Measurements from ENCODE around the gene SEC14L6.
"Not testable (repeated sequence)": the region's sequence is repeated elsewhere in the genome, so short reads cannot be mapped to it uniquely, and the experiment has no call there.

Gene SEC14L6

GRCh38 chr22:30566125-30566524 is 19.6 kb upstream of the SEC14L6 start:
- no peak for DNase-seq (ENCODE audit: low spot score)

GRCh38 chr22:30565341-30565740 is 18.8 kb upstream of the SEC14L6 start:
- no peak for DNase-seq (ENCODE audit: low spot score)

DNA sequence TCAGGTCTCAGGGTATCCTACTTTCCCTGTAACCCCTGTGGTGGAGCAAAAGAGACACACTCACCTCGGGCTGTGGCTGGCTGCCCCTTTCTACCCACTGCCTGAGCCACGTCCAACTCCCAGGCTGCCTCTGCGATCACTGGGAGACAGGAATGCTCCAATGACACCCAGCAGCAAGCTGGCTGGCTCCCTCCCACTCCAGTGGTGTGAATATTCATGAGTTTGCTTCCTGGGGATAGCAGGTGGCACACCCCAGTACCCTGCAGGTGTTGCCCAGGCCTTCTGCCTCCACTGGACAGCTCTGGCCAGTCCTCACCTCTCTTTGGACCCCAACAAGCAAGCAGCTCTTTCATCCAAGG is 18.2 kb upstream of the SEC14L6 start:
- no peak for DNase-seq (ENCODE audit: low spot score)

DNA sequence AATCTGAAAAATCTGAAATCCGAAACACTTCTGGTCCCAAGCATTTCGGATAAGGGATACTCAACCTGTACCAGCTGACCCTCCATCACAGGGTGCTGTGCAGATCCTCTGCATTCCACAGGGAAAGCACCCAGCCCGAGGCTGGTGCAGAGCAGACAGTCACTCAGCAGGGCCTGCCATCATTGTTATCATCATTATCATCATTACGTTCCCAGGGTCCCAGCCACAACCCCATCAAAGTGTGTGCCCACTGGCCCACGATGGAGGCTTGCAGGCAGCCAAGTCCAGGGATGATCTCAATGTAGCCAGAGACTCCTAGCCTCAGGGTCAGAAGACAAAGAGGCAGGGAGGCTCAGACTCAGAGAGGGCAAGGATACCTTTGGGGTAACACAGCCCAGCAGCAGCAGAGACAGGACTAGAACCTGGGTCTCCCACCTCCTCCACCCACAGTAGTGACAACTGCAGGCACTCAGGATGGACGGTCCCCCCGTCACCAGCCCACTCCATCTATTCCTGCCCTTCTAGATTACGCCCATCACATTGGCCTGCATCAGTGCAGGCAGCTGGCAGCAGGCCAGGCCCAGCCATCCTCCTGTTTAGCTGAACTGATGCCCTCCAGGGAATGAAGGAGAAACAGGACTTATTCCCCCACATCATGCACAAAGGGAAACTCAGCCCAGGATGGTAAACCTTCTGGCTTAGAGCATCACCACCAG is 17.7 kb upstream of the SEC14L6 start:
- DNase-seq (ENCODE audit: low spot score) = no peak

DNA sequence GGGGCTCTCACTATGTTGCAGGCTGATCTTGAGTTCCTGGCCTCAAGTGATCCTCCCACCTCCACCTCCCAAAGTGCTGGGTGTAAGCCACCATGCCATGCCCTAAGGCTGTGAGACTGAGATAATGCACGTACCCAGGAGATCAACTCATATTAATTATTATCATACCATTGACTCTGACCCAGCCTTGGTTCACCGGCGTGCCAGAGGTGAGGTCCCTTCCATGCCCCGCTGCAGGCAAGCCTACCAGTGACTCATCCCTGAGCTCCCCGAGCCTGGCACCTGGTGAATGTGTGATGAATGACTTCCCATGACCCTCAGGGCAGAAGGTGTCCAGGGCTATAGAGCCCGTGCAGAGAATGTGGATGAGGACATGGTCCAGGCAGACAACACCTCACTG is 15.8 kb upstream of the SEC14L6 start:
- no peak for DNase-seq (ENCODE audit: low spot score)

- no peak for DNase-seq (ENCODE audit: low spot score)
These were observed 15.1 kb upstream of the SEC14L6 start for GRCh38 chr22:30561402-30562189.

DNA sequence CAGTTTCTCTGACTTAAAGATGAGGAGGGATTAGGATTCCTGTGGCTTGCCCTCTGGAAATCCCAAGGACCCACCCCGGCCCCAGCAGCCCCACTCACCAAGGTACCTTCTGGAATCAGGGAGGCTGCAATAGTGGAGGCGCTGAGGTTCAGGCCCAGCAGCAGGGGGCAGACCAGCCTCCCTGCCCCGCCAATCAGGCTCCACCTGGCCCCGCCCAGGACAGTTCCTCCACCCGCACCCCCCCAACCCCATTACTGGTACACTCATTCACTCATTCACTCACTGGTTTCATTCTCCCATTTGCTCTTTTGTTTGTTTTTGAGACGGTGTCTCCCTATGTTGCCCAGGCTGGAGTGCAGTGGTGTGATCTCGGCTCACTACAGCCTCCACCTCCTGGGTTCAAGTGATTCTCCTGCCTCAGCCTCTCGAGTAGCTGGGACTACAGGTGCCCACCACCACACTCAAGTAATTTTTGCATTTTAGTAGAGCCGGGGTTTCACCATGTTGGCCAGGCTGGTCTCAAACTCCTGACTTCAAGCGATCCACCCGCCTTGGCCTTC is 14.2 kb upstream of the SEC14L6 start:
- DNase-seq (ENCODE audit: low spot score) = not testable (repeated sequence)

DNA sequence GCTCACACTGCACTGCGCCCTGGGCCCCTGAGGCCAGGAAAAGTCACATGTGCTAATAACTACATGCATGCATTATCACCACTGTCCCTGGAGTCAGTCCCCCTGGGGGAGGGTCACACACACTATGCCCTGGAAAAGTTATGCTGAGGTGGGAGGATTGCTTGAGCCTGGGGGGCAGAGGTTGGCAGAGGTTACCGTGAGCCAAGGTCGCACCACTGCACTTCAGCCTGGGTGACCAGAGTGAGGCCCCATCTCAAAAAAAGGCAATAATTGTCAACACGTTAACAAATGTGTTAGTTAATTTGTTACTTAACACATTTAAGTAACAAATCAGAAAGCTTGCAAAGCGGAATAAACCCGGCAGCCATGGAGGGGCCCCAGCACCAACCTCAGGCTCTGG is 13.3 kb upstream of the SEC14L6 start:
- no peak for DNase-seq (ENCODE audit: low spot score)

DNA sequence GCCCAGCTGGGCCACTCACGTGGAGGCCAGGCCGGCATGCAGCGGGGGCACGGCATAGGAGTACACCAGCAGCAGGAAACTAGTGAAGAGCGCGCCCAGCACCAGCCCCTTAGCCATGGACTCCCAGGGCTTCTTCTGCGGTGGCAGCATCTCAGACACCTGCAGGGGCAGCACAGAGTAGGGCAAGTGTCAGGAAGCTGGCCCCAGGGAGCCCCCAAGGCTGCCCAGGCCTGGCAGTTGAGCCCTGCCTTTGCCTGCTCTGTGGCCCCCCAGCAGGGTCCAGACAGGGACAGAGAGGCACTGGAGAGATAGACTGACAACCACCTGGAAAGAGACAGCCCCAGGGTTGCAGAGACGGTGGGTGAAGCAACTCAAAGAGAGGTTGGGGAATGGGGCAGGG is 10.7 kb upstream of the SEC14L6 start:
- DNase-seq (ENCODE audit: low spot score) = no peak

GRCh38 chr22:30556388-30556787 is 9.8 kb upstream of the SEC14L6 start:
- DNase-seq (ENCODE audit: low spot score) = no peak

- no peak for DNase-seq (ENCODE audit: low spot score)
These were observed 9.0 kb upstream of the SEC14L6 start for GRCh38 chr22:30555282-30556210.

DNA sequence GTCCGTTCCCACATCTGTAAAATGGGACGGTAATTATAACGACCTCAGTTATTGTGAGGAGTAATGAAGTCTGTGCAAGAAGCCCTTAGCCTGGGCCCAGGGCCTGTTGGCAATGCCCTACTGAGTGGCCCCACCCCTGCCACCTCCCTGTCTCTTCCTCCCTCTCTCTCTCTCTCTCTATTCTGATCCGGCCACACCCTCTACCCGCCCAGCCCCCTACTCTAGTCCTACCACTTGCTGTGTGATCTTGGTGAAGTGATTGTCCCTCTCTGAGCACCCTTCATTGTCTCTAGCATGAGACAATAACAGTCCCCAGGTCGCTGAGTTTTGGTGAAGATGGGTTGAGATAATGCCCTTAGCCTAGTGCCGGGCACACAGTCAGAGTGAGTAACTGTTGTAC is 7.4 kb upstream of the SEC14L6 start:
- DNase-seq (ENCODE audit: low spot score) = no peak

GRCh38 chr22:30552719-30553118 is 6.2 kb upstream of the SEC14L6 start:
- no peak for DNase-seq (ENCODE audit: low spot score)

DNA sequence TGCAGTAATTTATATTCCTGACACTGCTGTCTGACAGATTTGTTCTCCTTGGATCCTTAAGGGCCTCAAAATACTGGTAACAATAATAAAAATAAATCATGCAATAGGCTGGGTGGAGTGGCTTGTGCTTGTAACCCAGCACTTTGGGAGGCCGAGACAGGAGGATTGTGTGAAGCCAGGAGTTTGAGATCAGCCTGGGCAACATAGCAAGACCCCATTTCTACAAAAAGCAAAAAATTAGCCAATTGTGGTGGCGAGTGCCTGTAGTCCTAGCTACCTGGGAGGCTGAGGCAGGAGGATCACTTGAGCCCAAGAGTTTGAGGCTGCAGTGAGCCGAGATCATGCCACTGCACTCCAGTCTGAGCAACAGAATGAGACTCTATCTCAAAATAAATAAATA is 5.3 kb upstream of the SEC14L6 start:
- not testable (repeated sequence) for DNase-seq (ENCODE audit: low spot score)

DNA sequence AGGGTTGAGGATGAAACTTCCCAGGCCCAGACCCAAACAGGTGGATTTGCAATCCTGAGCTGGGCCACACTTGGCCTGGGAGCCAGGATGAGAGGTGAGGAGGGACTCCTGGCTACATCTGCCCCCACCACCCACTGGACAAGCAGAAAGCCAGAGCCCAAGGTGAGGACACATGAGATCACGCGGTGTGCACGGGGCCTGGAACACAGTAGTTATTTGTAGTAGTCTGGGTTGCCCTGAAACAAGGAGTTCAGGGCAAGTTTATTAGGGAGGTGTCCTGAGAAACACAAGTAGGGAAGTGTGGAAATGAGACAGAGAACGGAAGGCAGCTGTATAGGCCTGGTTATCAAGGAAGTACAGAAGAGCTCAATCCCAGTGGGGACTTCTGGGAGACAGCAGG is 647 bp upstream of the SEC14L6 start:
- no peak for DNase-seq (ENCODE audit: low spot score)

DNA sequence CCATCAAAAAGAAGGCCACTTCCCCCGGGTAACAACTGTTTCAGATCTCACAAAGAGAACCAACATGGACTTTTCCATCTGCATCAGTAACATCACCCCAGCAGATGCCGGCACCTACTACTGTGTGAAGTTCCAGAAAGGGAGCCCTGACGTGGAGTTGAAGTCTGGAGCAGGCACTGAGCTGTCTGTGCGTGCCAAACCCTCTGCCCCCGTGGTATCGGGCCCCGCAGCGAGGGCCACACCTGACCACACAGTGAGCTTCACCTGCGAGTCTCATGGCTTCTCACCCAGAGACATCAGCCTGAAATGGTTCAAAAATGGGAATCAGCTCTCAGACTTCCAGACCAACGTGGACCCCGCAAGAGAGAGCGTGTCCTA is 3.7 kb downstream of the SEC14L6 start:
- DNase-seq (ENCODE audit: low spot score) = no peak

- DNase-seq (ENCODE audit: low spot score) = no peak
These were observed 4.4 kb downstream of the SEC14L6 start for GRCh38 chr22:30541961-30542810.

DNA sequence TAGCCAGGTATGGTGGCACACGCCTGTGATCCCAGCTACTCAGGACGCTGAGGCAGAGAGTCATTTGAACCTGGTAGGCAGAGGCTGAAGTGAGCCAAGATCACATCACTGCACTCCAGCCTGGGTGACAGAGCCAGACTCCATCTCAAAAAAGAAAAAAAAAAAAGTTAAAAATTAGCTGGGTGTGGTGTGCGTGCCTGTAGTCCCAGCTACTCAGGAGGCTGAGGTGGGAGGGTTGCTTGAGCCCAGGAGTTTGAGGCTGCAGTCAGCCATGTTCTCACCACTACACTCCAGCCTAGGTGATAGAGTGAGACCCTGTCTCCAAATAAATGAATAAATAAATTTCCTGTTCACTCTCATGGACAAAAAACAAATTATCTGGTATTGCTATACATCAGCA is 5.0 kb downstream of the SEC14L6 start:
- DNase-seq (ENCODE audit: low spot score) = not testable (repeated sequence)

GRCh38 chr22:30539368-30539767 is 7.2 kb downstream of the SEC14L6 start:
- no peak for DNase-seq (ENCODE audit: low spot score)

- DNase-seq (ENCODE audit: low spot score) = no peak
These were observed 8.3 kb downstream of the SEC14L6 start for GRCh38 chr22:30538280-30538679.

GRCh38 chr22:30537083-30537731 is 9.3 kb downstream of the SEC14L6 start:
- DNase-seq (ENCODE audit: low spot score) = no peak

Measured in CD4-positive, alpha-beta T cell treated with Interleukin-2 at 100 ng/mL for 4 hours (primary cell).